ENCODE results near the gene SRRM3. TPM values are rescaled to one million over a fixed set of nuclear protein-coding genes. Genes with fewer than 3 reads are reported as not detected.
A peak's percentile ranks its signal among the peaks of the same experiment; 100 is the strongest.

Gene SRRM3
- polyA plus RNA-seq, 1 of the 3 experiments (the other 2 are of a cell fraction) = 2.7 TPM

DNA sequence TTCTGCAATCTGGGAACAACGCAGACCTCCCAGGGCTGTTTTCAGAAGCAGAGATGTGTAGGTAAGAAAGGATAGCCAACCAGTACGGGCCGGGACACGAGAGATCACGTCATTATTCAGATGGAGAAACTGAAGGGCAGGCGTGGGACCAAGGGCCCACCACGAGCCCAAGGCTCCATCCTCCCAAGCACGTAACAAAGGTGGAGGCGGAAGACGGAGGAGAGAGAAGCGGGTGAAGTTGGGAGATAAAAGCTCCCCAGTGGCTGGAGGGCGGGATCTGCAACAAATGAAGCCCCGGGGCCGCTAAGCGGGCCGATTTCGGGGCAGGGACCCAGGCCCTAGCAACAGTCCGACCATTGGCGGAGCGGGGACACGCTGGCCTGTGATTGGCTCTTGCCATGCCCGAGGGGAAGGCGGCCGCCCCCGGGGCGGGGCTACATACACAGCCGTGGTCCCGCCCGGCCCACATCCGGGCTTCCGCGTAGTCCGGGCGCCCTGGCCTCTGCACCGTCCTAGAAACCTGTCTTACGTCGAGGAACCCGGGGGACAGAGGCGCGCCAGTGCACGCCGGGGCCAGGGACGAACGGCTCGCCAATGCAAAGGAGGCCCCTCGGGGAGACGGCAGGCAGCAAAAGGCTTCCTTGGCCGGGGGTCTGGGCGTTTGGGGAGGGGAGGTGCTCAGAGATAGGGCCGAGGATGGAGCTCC is 116.2 kb downstream of the SRRM3 start (continued):
- TF ChIP-seq TEAD4 (IDR thresholded peaks at IDR 0.05; ENCODE audit: borderline replicate concordance, insufficient read depth) (no peak), EZH2phosphoT487 (IDR thresholded peaks at IDR 0.05; ENCODE audit: borderline replicate concordance, low read depth) (no peak), SMC3 (IDR thresholded peaks at IDR 0.05; ENCODE audit: low read depth, low read length) (no peak; the same call in 1 of the 2 replicates), RXRA (IDR thresholded peaks at IDR 0.05; ENCODE audit: borderline replicate concordance, low read depth) (no peak), GABPA (IDR thresholded peaks at IDR 0.05; ENCODE audit: low read depth) (no peak), TCF12 (IDR thresholded peaks at IDR 0.05) (no peak), FOXJ3 (CRISPR knock-in tag; IDR thresholded peaks at IDR 0.05) (no peak), RCOR1 (IDR thresholded peaks at IDR 0.05; ENCODE audit: low read length) (peak; percentile 37; the same call in 1 of the 2 replicates), NFIC (IDR thresholded peaks at IDR 0.05; ENCODE audit: borderline replicate concordance) (no peak), YY1 (IDR thresholded peaks at IDR 0.05; ENCODE audit: low read depth) (no peak), FOXM1 (IDR thresholded peaks at IDR 0.05; ENCODE audit: low read depth) (no peak), ELF1 (IDR thresholded peaks at IDR 0.05) (peak; percentile 64), NRF1 (IDR thresholded peaks at IDR 0.05; ENCODE audit: low read depth, low read length) (no peak), JUND (IDR thresholded peaks at IDR 0.05) (no peak), RFX5 (IDR thresholded peaks at IDR 0.05; ENCODE audit: low read length) (peak; percentile 100), GATA2 (CRISPR knock-in tag; IDR thresholded peaks at IDR 0.05) (peak; percentile 37; the same call in 1 of the 2 replicates), FOSL2 (IDR thresholded peaks at IDR 0.05; ENCODE audit: borderline replicate concordance, low read depth) (no peak)
- TF ChIP-seq, protein P1, sequence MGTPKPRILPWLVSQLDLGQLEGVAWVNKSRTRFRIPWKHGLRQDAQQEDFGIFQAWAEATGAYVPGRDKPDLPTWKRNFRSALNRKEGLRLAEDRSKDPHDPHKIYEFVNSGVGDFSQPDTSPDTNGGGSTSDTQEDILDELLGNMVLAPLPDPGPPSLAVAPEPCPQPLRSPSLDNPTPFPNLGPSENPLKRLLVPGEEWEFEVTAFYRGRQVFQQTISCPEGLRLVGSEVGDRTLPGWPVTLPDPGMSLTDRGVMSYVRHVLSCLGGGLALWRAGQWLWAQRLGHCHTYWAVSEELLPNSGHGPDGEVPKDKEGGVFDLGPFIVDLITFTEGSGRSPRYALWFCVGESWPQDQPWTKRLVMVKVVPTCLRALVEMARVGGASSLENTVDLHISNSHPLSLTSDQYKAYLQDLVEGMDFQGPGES (IDR thresholded peaks at IDR 0.05; ENCODE audit: low read depth, low read length) = peak; percentile 63
- TF ChIP-seq, protein P2, sequence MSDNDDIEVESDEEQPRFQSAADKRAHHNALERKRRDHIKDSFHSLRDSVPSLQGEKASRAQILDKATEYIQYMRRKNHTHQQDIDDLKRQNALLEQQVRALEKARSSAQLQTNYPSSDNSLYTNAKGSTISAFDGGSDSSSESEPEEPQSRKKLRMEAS (IDR thresholded peaks at IDR 0.05; ENCODE audit: low read depth) = peak; percentile 93
- TF ChIP-seq, protein P3, sequence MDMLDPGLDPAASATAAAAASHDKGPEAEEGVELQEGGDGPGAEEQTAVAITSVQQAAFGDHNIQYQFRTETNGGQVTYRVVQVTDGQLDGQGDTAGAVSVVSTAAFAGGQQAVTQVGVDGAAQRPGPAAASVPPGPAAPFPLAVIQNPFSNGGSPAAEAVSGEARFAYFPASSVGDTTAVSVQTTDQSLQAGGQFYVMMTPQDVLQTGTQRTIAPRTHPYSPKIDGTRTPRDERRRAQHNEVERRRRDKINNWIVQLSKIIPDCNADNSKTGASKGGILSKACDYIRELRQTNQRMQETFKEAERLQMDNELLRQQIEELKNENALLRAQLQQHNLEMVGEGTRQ (IDR thresholded peaks at IDR 0.05; ENCODE audit: borderline replicate concordance, low read depth, low read length) = no peak
- TF ChIP-seq, protein P4, sequence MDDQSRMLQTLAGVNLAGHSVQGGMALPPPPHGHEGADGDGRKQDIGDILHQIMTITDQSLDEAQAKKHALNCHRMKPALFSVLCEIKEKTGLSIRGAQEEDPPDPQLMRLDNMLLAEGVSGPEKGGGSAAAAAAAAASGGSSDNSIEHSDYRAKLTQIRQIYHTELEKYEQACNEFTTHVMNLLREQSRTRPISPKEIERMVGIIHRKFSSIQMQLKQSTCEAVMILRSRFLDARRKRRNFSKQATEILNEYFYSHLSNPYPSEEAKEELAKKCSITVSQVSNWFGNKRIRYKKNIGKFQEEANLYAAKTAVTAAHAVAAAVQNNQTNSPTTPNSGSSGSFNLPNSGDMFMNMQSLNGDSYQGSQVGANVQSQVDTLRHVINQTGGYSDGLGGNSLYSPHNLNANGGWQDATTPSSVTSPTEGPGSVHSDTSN (IDR thresholded peaks at IDR 0.05) = no peak; the same call in 1 of the 2 replicates
